Stimulated activated CD8-positive, alpha-beta memory T cell treated with anti-CD3 and anti-CD28 coated beads, Interleukin-15, amount 100 ng/mL, for 4 hours (primary cell): ENCODE measurements around the gene CYP3A7.
"Not testable (repeated sequence)": the region's sequence is repeated elsewhere in the genome, so short reads cannot be mapped to it uniquely, and the experiment has no call there.

Source experiments
- DNase-seq, 2 donors: peaks; one replicate each; pipeline ENCODE4 v3.0.0-alpha.2; 2020; ENCODE audit warnings: low read depth in 2 of 2

CYP3A7 gene

GRCh38 chr7:99742737-99743394 lies 7.9 kb upstream of the CYP3A7 start:
- DNase-seq = no peak

- DNase-seq = no peak
Observed at GRCh38 chr7:99741441-99741795, 6.4 kb upstream of the CYP3A7 start.

GRCh38 chr7:99740573-99741440 lies 5.8 kb upstream of the CYP3A7 start:
- DNase-seq = no peak

- no peak for DNase-seq
Observed at GRCh38 chr7:99739699-99740572, 4.9 kb upstream of the CYP3A7 start.

DNA sequence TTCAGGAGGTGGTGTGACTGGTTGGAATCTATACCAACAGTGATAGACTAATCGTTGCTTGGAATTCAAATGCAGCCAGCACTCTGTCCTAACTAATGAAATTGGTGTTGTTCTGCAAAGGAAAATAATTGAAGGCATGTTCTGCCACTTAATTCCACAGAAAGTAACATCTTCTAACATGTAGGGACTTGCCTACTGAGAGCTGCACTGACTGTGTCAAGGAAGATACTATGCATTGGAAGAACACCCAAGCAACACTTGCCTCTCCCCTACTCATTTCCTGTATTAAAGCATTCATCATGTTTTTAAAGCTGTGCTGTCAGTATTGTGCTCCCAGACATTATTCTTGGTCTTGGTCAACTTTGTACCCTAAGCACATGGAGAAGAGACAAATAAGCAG lies 2.7 kb upstream of the CYP3A7 start:
- no peak for DNase-seq

GRCh38 chr7:99736667-99737066 lies 1.7 kb upstream of the CYP3A7 start:
- not testable (repeated sequence) for DNase-seq

DNA sequence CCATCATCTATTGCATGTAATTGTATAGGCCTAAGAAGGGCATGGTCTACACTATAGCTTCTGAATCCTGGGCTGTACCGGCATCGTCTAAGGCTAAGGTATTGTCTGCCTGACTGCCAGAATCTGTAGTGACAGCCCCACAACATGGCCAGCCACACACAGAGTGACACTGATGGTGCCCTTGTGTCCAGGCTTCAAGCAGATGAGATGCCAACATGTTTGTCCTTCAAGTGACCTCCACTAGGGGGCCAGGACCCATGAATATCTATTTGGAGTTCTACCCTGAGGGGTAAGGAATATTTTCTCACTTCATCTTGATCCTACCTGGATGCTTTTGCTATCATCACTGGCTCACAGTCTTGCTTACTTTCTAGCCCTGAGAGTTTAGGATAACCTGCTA lies 1.5 kb downstream of the CYP3A7 start:
- no peak for DNase-seq

DNA sequence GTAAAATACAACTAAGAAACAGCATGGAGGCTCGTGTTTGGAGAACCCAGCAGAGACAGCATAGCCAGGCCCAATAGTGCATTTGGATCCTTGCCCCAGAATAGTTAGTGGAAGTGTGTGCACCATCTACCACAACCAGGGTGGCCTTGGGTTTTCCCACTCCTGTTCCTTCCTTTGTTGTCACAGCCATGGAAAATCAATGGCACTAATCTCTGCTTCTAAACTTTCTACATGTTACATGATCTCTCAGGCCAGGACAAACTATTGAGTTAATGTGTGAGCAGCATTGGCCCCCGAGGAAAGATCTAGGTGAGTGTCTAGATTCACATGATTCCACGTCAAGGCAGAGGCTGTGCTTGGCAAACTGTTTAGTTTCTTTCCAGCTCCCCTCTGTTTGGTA lies 2.0 kb downstream of the CYP3A7 start:
- no peak for DNase-seq

- no peak for DNase-seq
Observed at GRCh38 chr7:99731638-99732374, 3.2 kb downstream of the CYP3A7 start.

GRCh38 chr7:99730992-99731391 lies 4.0 kb downstream of the CYP3A7 start:
- no peak for DNase-seq

DNA sequence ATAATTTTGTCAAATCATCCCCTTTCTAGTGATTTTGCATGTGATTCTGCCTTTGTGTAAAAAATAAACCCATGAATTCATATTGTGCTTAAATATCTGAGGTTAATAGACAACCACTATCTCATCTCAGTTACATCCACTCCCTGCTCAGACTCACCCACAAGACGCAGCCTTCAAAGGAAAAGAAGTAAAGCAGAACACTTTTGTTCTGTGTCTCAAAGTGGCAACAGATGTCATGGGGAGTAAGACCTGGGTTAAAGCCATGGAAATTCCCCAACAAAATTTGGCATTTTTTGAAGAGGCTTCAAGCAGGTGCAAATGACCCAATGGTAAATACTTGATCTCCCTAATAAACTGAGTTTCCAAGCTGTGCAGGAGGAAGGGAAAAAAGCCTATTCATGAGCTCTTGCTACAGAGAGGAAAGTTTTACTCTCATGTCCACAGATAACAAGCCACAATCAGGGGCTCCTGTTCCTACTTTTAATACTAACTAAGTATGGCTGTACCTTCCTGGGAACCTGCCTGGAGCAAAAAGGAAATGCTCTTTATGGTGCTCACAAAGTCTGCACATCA lies 4.7 kb downstream of the CYP3A7 start:
- no peak for DNase-seq

GRCh38 chr7:99729486-99730237 lies 5.3 kb downstream of the CYP3A7 start:
- no peak for DNase-seq

GRCh38 chr7:99728615-99729014 lies 6.4 kb downstream of the CYP3A7 start:
- no peak for DNase-seq

GRCh38 chr7:99723201-99723600 lies 11.8 kb downstream of the CYP3A7 start:
- not testable (repeated sequence) for DNase-seq

- DNase-seq = no peak
Observed at GRCh38 chr7:99720800-99721595, 14.0 kb downstream of the CYP3A7 start.

GRCh38 chr7:99719996-99720769 lies 14.8 kb downstream of the CYP3A7 start:
- DNase-seq = no peak

DNA sequence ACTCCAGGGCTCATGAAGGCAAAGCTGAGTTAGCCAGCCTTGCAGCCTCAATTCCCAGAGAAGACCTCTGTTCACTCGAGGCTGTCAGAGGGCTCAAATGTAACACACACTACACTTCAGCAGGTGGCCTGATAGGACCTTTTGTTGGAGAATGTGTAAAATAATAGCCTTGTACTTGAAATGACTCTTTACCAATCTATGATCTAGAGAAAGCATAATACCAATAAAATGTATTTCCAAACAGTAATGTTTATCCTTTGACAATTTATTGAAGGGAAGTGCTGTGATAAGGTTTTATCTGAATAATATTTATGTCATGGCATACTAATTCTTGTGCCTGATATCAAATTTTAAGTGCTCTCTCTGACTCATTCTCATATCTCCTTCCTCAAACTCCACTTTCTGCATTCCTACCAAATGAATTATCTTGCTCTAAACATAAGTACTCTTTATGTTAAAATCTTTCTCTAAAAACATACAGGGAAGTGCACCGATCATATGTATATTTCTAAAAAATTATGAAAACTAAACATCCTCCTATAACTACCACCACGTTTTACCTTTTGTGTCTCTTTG lies 20.9 kb downstream of the CYP3A7 start:
- DNase-seq = no peak

GRCh38 chr7:99709838-99710578 lies 25.0 kb downstream of the CYP3A7 start:
- DNase-seq = no peak
